IPS-11a (cell line): ENCODE results near the gene OOSP4B.
"Not testable (repeated sequence)": the region's sequence is repeated elsewhere in the genome, so short reads cannot be mapped to it uniquely, and the experiment has no call there.

ENCODE experiments used
- H3K4me3 ChIP-seq: one replicate; pipeline ENCODE4 v1.5.1; 2013; ENCODE audit warnings: low read depth, low read length, control low read depth

The OOSP4B gene

DNA sequence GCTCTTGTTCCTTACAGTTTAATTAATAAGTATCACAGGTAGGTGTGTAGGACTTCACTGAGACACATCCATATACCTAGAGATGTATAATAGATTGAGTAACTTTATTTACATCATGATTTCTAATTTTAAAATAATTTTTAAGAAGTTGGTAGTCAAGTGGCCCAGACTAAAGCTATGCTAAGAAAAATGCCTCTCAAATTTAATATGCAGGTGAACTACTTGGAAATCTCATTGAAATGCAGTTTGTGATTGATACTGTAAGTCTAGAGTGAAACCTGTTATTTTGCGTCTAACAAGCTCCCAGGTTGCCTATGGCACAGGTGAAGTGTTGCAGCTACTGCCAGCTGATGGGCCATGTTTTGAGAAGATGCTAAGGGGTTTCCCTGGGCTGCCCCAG, at the start of gene OOSP4B:
OOSP4B (plus strand) TSS at position 301 of the 400 bp plus-strand sequence.
- no peak within 1 kb of the TSS for H3K4me3 ChIP-seq

DNA sequence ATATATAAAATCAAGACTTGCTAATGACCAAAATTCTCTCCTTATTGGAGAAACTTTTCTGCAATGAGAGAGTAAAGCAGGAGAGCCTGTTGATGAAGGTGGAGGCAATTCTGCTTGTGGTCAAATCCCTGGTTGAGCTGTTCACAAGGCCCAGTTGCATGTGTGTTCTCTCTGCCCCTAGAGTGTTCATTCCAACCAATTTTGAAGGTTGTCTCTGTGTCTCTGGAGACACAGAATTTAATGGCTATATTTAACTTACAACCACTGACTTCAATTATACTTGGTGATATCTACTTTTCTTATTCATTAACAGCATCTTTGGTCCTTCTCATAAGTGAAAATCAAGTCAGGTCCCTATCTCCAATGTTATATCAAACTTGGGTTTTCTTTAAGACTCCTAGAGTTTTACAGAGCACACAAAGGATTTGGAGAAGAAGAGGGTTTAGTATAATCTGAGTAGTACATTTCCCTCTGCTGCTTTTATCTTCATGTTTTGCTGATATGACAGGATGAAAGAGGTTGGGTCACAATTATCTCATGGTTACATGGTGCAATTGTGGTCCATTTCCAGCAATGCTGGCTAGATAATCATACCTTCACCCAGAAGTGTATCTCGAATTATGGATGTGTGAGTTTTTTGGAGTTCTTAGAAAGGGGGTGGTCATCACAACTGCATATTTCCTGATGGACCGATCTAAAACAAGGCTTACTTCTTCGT, 49.1 kb upstream of the OOSP4B start:
- no peak overlapping the region for H3K4me3 ChIP-seq

DNA sequence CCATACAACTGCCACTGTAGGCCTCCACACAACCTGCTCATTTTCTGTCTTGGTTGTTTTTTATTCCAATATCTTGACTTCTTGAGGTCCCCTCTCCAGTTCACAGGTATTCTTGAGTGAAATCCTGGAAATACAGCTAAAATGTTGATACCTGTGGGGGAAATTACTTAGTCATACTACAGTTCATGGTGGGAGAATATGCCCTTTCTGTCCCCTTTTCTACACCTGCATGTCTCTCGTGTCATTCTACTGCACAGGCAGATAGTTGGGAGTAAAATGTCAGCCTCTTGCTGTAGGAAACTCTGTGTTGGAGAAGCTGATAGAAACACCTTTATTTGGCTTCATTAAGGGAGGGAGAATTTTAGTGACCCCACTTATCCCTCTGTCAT, 48.6 kb upstream of the OOSP4B start:
- H3K4me3 ChIP-seq = no peak overlapping the region

DNA sequence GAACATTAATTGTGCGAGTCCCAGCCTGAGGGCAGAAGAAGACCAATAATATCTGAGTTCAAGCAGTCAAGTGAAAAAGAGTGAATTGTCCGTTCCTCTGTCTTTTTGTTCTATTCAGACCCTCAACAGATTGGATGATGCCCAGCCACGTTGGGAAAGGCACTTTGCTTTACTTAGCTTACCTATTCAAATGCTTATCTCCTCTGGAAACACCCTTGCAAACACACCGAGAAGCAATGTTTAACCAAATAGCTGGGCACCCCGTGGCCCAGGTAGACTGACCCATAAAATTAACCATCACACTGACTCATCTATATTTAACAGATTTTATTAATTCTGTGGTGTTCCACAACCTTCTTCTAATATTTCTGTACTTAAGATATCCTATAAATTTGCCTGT, 43.9 kb upstream of the OOSP4B start:
- no peak overlapping the region for H3K4me3 ChIP-seq

DNA sequence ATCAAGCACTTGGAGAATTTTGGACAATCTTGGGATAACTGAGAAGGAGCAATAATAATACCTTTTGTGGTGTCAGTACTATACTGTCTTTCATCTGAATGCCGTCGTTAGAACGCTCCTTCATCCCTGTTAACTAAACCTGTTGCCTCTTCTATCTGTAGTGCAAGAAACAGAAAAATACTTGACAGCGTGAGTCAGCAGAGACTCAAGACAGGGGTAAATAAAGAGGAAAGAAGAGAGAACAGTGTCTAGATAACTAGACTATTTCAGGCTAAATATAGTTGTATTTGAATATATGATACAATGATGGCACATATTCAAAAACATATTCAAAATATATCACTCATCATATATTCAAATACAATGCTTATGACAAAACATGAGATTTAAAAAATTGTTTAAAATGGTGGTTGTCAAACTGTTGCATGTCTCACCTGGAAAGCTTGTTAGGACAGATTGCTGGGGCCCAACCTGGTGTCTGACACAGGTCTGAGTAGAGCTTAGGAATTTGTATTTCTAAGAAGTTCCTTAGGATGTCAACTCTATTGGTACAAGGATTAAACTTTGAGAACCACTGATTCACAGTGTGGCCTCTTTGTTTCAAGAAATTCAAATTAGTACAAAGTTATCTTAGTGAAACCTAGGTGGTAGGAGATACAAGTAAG, 35.7 kb upstream of the OOSP4B start:
- H3K4me3 ChIP-seq = no peak overlapping the region

DNA sequence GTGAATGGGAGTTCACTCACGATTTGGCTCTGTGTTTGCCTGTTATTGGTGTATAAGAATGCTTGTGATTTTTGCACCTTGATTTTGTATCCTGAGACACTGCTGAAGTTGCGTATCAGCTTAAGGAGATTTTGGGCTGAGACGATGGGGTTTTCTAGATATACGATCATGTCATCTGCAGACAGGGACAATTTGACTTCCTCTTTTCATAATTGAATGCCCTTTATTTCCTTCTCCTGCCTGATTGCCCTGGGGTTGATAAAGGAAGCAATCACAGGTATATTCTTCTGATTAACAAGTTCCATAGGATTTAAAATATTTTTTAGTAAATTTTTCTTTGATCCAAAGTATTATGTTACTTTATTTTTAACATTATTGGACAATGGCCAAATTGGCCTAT, 34.9 kb upstream of the OOSP4B start:
- not testable (repeated sequence) for H3K4me3 ChIP-seq

DNA sequence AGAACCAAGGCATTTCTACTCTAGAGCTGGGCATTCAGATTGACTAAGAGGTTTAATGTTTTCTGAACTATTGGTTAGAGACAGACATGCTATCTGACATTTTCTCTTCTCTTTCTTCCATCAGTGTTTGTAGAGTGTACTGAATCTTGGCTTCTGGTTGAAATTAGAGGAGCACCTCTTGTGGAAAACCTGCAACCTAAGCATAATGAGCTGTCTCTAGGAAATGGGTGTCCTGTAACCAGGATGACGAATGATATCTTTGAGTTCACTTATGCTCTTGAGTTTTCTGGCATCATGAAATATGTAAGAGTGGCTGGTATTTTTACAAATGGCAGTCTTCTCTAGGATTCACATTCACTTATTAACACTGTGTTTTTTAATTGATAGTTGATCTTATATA, 33.8 kb upstream of the OOSP4B start:
- no peak overlapping the region for H3K4me3 ChIP-seq

DNA sequence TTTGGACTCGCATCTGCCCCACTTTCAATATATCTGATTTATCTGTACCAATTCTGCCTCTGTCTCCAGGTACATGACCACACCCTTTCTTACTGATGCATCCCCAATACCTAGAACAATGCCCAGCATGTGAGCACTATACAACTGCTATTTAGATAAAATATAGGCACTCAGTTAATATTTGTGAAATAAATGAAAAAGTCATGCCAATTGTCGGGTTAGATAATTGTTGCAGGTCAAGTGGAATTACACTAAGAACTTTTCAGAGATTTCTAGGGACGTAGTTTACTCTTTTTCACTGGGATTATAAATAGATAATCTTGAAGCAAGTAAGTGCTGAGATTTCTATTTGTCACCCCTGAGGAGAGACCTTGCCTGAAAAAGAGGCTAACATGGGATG, 32.6 kb upstream of the OOSP4B start:
- H3K4me3 ChIP-seq = no peak overlapping the region

DNA sequence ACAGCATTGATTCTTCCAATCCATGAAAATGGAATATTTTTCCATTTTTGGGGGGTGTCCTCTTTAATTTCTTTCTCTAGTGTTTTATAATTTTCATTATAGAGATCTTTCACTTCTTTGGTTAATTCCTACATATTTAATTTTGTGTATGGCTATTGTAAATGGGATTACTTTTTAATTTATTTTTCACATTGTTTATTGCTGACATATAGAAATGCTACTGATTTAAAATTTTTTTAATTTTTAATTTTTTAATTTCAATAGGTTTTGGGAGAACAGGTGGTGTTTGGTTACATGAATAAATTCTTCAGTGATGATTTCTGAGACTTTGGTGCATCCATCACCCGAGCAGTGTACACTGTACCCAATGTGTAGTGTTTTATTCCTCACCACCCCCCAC, 26.6 kb upstream of the OOSP4B start:
- H3K4me3 ChIP-seq = no peak overlapping the region

DNA sequence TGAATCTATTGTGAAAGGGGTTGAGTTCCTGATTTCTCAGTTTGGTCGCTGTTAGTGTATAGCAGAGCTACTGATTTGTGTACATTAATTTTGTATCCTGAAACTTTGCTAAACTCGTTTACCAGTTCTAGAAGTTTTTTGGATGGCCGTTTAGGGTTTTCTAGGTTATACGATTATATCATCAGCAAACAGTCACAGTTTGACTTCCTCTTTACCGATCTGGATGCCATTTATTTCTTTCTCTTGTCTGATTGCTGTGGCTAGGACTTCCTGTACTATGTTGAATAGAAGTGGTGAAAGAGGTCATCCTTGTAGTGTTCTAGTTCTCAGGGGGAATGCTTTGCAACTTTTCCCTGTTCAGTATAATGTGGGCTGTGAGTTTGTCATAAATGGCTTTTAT, 24.6 kb upstream of the OOSP4B start:
- H3K4me3 ChIP-seq = no peak overlapping the region

DNA sequence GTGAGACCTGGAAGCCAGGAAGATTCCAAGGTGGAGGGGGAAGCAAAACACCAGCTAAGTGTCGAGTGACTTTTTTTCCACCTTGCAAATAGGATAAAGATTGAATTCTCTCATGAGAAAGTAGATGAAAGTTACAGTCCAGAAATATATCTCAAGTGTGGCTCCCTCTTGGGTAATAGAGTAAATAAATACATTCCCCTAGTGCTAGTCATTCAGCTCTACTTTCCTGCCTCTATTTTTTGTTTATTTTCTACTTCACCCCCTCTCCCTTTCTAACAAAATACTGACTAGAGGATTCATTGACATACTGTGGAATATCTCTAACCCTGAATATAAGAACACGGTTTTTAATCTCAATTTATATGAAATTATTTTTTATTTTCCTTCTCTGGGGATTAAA, 19.2 kb upstream of the OOSP4B start:
- H3K4me3 ChIP-seq = no peak overlapping the region

DNA sequence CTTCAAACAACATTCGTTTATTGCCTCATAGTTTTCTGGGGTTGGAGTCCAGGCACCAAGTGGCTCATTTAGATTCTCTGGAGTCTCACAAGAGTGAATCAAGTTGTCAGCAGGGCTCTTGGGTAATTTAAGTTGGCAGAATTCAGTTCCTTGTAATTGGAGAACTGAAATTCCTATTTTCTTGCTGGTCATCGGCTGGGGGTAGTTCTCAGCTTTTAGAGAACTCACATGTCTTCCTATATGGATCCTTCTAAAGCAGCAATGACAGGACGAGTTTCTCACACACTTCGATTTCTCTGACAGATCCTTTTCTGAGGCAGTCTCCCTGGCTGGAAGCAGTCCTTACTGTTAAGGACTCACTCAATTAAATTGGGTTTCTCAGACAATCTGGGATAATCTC, 17.3 kb upstream of the OOSP4B start:
- H3K4me3 ChIP-seq = no peak overlapping the region

DNA sequence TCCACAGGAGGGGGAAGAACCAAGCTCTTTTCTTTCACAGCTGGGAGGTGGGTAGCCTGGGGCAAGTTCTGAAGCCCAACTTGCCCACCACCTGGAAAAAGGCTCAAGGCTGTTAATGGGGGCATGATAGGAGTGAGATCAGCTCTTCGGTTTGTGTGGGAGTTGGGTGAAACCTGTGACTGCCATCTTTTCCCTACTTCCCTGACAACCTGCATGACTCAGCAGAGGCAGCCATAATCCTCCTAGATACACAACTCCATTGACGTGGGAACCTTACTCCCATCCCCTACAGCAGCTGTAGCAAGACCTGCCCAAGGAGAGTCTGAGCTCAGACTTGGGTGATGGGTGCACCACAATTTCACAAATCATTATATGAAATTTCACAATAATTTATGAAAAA, 13.3 kb upstream of the OOSP4B start:
- H3K4me3 ChIP-seq = no peak overlapping the region

DNA sequence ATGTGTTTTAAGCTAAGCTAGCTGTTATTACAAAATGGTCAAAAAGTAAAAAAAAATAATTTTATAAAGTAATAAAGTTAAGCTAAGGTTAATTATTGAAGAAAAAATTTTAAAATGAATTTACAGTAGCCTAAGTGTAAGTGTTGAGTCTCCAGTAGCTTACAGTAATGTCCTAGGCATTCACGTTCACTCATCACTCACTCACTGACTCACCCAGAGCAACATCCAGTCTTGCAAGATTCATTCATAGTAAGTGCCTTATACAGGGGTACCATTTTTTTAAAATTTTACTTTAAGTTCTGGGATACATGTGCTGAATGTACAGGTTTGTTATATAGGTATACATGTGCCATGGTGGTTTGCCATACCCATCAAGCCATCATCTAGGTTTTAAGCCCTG, 11.6 kb upstream of the OOSP4B start:
- no peak overlapping the region for H3K4me3 ChIP-seq

DNA sequence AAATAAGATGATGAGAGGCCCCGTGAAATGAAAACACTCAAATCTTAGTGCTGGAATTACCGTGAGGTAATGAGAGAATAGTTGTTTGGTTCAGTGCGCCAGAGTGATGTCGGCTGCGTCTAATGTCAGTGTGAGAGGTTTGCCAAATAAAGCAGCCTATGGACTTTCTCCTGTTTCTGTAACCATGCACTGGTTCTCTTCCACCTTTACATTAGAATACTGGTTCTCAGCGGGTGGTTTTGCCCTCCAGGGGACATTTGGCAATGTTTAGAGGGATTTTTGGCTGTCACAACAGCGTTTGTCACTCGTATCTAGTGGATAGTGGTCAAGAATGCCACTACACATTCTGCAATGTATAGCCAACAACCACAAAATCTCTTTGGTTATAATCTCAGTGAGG, 1.1 kb downstream of the OOSP4B start:
- no peak overlapping the region for H3K4me3 ChIP-seq

DNA sequence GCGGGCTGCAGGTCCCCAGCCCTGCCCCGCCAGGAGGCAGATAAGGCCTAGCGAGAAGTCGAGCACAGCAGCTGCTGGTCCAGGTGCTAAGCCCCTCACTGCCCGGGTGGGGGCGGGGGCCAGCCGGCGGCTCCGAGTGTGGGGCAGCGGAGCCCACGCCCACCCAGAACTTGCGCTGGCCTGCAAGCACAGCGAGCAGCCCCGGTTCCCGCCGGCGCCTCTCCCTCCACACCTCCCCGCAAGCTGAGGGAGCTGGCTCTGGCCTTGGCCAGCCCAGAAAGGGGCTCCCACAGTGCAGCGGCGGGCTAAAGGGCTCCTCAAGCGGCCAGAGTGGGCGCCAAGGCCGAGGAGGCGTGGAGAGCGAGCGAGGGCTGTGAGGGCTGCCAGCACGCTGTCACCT, 3.4 kb downstream of the OOSP4B start:
- H3K4me3 ChIP-seq = not testable (repeated sequence)

DNA sequence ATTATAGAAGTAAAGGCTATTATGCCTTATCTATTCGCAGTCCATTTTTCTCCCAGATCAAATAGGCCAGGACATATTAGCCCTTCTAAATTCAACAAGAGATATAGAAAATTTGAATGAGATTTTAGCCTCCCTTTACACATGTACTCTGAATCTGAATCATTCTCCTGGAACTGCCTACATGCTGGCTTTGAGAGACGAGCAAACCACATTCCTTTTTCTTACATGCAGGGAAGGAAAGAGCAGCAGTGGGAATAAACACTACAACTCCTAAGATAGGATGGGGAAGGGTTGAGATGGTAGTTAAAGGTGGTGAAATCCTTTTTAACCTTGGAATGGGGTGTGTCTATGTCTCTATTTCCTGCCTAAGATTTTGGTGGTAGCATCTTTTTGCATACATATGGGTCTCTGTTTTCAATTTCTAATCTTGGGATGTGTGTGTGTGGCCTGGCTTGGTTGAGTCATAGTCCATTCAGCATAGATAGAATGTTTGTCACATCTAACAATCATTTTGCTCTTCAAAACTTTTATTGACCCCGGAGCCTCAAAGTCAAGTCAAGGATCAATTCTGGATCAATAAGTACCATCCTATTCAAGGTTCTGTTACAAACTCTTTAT, 12.1 kb downstream of the OOSP4B start:
- H3K4me3 ChIP-seq = no peak overlapping the region

DNA sequence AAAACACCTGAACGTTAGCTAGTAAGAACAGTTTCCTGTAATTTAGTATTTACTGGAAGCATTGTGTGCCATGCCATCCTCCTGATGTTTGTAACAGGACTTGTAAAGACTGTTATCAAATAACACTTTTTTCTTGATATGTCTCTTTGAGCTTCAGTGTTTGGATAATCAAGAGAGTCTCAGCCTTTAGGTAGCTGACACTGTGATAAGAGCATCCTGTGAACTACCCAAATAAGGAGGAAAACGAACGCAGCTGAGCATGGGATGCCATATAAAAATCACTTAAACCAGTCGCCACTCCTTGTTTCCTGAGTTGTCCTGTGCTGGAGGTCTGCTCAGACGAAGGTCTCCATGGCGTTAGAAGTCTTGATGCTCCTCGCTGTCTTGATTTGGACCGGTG, 23.1 kb downstream of the OOSP4B start, which contains the start of gene OOSP2:
OOSP2 (plus strand) TSS at position 301 of the 400 bp plus-strand sequence; CDS start at position 352, 51 bp downstream.
- H3K4me3 ChIP-seq = no peak within 1 kb of the TSS

DNA sequence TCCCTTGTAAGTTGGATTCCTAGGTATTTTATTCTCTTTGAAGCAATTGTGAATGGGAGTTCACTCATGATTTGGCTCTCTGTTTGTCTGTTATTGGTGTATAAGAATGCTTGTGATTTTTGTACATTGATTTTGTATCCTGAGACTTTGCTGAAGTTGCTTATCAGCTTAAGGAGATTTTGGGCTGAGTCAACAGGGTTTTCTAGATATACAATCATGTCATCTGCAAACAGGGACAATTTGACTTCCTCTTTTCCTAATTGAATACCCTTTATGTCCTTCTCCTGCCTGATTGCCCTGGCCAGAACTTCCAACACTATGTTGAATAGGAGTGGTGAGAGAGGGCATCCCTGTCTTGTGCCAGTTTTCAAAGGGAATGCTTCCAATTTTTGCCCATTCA, 33.4 kb downstream of the OOSP4B start:
- H3K4me3 ChIP-seq = not testable (repeated sequence)

DNA sequence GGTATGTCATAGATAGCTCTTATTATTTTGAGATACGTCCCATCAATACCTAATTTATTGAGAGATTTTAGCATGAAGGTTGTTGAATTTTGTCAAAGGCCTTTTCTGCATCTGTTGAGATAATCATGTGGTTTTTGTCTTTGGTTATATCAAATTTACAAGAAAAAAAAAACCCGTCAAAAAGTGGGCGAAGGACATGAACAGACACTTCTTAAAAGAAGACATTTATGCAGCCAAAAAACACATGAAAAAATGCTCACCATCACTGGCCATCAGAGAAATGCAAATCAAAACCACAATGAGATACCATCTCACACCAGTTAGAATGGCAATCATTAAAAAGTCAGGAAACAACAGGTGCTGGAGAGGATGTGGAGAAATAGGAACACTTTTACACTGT, 33.9 kb downstream of the OOSP4B start:
- not testable (repeated sequence) for H3K4me3 ChIP-seq

DNA sequence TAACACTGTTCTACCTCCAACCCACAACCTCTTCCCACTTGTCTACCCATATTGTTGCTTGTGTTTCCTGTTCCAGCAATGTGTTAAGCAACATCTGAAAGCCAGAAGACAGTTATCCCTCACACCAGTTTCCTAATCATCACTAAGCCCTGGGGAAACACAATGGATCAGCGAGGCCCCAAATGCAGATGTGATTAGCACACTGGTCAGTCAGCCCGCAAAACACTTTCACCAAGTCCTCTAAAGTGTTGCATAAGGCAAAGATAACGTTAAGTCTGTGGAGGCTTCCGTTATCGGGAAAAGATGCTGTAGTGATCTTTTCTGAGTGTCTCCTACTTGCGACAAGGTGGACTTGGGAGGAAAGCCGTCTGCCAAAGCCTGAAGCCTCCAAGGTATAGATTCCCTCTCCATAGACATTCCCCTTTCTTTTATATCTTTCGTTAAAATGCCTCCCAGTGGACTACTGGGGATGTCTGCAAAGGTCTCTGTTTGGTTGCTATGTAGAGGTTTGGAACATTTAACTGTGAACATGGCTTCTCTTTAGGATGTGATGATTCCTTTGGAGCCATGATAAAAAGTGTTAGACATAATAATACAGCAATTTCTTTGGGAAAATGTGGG, 39.5 kb downstream of the OOSP4B start, which contains the start of gene MS4A3:
MS4A3 (plus strand) TSS at position 317 of the 621 bp plus-strand sequence. CDS start 4,496 bp downstream, outside the sequence.
- H3K4me3 ChIP-seq = no peak within 1 kb of the TSS

DNA sequence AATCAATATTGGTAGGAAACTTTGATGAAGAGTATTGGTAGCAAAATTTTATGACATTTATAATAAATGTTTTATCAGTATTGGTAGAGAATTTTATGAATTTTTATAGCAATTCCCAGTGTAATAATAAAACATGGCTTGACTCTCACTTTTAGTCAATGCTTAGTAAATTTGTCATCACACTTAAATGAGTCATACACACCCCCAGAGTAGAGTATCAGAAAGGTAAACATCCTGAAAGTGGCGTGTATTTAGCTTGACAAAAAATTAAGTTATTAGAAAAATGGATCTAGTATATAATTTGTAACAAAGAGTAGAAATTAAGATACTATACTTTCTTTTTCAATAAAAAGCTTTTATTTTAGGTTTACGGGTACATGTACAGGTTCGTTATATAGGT, 42.1 kb downstream of the OOSP4B start:
- no peak overlapping the region for H3K4me3 ChIP-seq
